Naive thymus-derived CD4-positive, alpha-beta T cell (primary cell): Measurements from ENCODE around the gene SLC6A7. TPM values are rescaled to one million over a fixed set of nuclear protein-coding genes. Genes with fewer than 3 reads are reported as not detected.

Source experiments
- ATAC-seq: fragments of 150-1000 bp; cut with Tn5 transposase; 2 replicates; pipeline ENCODE4 v1.10.0; 2021; ENCODE audit warnings: mild to moderate bottlenecking, moderate library complexity
- CTCF ChIA-PET: fragments of 350-600 bp; sonication (Branson Sonifier 250); formaldehyde crosslinking; loops from one replicate; lab custom pipeline; 2021; ENCODE audit warnings: antibody characterized with exemption; lab: Charles Lee
- POLR2A ChIA-PET: fragments of 350-600 bp; sonication (Branson Sonifier 250); formaldehyde crosslinking; loops from one replicate; lab custom pipeline; 2021; ENCODE audit warnings: antibody characterized with exemption, inconsistent platforms; lab: Charles Lee
- DNase-seq, 9 donors: peaks; one replicate each; pipeline versions ENCODE4 v3.0.0 to v3.0.0-alpha.2; 2020 to 2022; ENCODE audit warnings: mixed read lengths in 1 of 9
- H3K27ac ChIP-seq: one replicate; pipeline ENCODE4 v1.7.0; 2013; ENCODE audit warnings: mild to moderate bottlenecking, low read depth, low read length, moderate library complexity
- H3K27me3 ChIP-seq, 2 donors: one replicate each; pipeline ENCODE4 v1.7.0; 2013; ENCODE audit warnings: low read length in 2 of 2, mild to moderate bottlenecking in 2 of 2, moderate library complexity in 2 of 2; ENCODE audit not compliant: control insufficient read depth in 2 of 2, insufficient read depth in 2 of 2
- H3K36me3 ChIP-seq, 3 experiments: 1 replicate in 2 of 3; 2 replicates in 1 of 3; pipeline ENCODE4 v1.7.0; 2013; ENCODE audit warnings: low read length in 3 of 3, mild to moderate bottlenecking in 3 of 3, moderate library complexity in 1 of 3; ENCODE audit not compliant: insufficient read depth in 3 of 3, control insufficient read depth in 2 of 3
- H3K4me1 ChIP-seq, 2 donors: one replicate each; pipeline ENCODE4 v1.7.0; 2013; ENCODE audit warnings: low read length in 2 of 2, mild to moderate bottlenecking in 2 of 2, moderate library complexity in 1 of 2; ENCODE audit not compliant: control insufficient read depth in 2 of 2, insufficient read depth in 2 of 2
- H3K4me3 ChIP-seq: 2 replicates; pipeline ENCODE4 v1.7.0; 2013; ENCODE audit warnings: mild to moderate bottlenecking, low read length
- H3K9me3 ChIP-seq, 3 experiments: 1 replicate in 2 of 3; 2 replicates in 1 of 3; pipeline ENCODE4 v1.7.0; 2013; ENCODE audit warnings: low read length in 3 of 3; ENCODE audit not compliant: control insufficient read depth in 2 of 3
- H3K27ac Mint-ChIP-seq, 9 donors: one replicate each; pipeline ENCODE4 v1.8.0; 2020 to 2022; ENCODE audit warnings: mixed read lengths in 9 of 9, mild to moderate bottlenecking in 8 of 9, moderate library complexity in 5 of 9, inconsistent platforms in 2 of 9
- H3K27me3 Mint-ChIP-seq, 5 donors: one replicate each; pipeline ENCODE4 v1.8.0; 2021 to 2022; ENCODE audit warnings: mixed read lengths in 5 of 5, mild to moderate bottlenecking in 1 of 5
- H3K36me3 Mint-ChIP-seq, 5 donors: one replicate each; pipeline ENCODE4 v1.8.0; 2020 to 2022; ENCODE audit warnings: mixed read lengths in 5 of 5, mild to moderate bottlenecking in 3 of 5, inconsistent platforms in 1 of 5
- H3K4me1 Mint-ChIP-seq, 7 donors: one replicate each; pipeline ENCODE4 v1.8.0; 2020 to 2022; ENCODE audit warnings: mixed read lengths in 7 of 7, mild to moderate bottlenecking in 3 of 7, inconsistent platforms in 1 of 7
- H3K4me3 Mint-ChIP-seq, 10 donors: one replicate each; pipeline ENCODE4 v1.8.0; 2020 to 2022; ENCODE audit warnings: mild to moderate bottlenecking in 10 of 10, mixed read lengths in 10 of 10, moderate library complexity in 6 of 10, inconsistent platforms in 2 of 10
- H3K9me3 Mint-ChIP-seq, 11 donors: one replicate each; pipeline ENCODE4 v1.8.0; 2020 to 2022; ENCODE audit warnings: mixed read lengths in 11 of 11, mild to moderate bottlenecking in 4 of 11, inconsistent platforms in 1 of 11, moderate library complexity in 1 of 11
- intact Hi-C, 2 donors: fragments of 100-400 bp; cut with micrococcal nuclease; formaldehyde crosslinking; loops; one replicate each; pipeline ENCODE4 v1.15.1; 2023
- polyA plus RNA-seq, 2 donors: library from polyadenylated mRNA; unstranded; fragments of 300-500 nt; fragmentation: Illumina TruSeq; gene quantifications; one replicate each; pipeline ENCODE4 v1.2.3, GENCODE V29; 2021
- total RNA-seq, 6 experiments: library from RNA in 5 of 6; stranded (reverse) in 5 of 6; gene quantifications; 1 replicate in 5 of 6; 2 replicates in 1 of 6; pipeline ENCODE4 v1.2.3 and lab custom pipeline; 2021 to 2026

Gene SLC6A7
- total and polyA plus RNA-seq, 7 experiments from 2014 or later = not detected

DNA sequence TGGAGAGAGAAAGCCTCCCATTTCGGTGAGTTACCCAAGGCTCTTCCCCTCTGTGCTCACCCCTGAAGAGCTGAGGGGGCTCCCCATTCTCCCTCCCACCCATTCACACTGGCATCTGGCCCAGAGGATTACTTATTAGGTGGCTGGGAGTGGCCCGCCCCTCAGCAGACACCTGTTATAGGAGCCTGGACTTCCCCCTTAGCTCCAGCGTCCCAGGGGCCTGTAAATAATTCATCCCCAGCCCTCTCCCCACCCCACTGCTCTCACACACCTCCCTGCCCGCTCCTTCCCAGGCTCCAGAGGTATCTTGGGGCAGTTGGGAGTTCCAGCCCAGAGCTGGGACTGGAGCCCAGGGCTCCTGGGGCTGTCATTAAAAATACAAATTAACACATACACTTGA lies 11.6 kb upstream of the SLC6A7 start:
- H3K4me1 Mint-ChIP-seq = peaks cover 0 to 3% (median 0%) of the 10 kb centered on the region in 7 donors
- ATAC-seq (no peak), DNase-seq (no peak)
- Histone ChIP-seq H3K4me3 (no peak overlapping the region), H3K27ac (no peak overlapping the region), H3K36me3 (no peaks in the 10 kb centered on the region), H3K9me3 (no peaks in the 10 kb centered on the region), H3K27me3 (no peaks in the 10 kb centered on the region), H3K4me1 (no peaks in the 10 kb centered on the region)
- POLR2A ChIA-PET = no interaction called here
- H3K27me3 Mint-ChIP-seq = peaks cover 5 to 15% (median 8%) of the 10 kb centered on the region in 5 donors
- no peak overlapping the region for H3K27ac Mint-ChIP-seq
- CTCF ChIA-PET = interaction anchor here (0.6 kb wide), 1 partner anchor 104 kb away, joined by 3 read pairs; no protein-coding TSS in a partner anchor
- no peak overlapping the region for H3K4me3 Mint-ChIP-seq
- intact Hi-C loops = no loop called here
- H3K36me3 Mint-ChIP-seq = no peaks in the 10 kb centered on the region
- H3K9me3 Mint-ChIP-seq = no peaks in the 10 kb centered on the region

DNA sequence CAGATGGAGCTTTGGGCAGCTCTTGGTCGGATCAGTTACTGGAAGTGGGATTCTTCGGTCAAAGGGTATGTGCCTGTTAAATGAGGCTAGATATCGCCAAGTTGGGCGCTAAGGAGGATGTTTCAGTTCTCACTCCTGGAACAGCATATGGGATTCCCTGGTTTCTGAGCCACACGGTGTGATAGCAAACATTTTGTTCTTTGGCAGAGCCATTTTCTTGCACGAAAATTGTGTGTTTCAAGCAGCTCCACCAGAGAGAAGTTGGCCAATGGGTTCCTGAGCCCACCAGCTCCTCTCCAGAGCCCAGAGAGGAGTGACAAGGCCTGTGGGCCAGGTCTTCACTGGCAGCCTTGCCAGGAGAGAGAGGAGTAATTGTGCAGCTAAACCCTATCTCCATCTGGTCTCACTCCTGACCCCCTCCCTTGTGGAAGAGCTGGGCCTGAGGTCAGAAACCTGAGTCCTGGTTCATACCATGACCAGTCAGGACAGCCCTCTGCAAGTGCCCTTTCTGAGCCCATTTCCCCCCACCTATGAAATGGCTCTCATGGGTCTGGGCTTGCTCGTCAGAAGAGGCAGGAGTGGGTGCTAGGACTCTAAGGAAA lies 10.7 kb upstream of the SLC6A7 start:
- no peak for ATAC-seq
- ChIA-PET CTCF (no interaction called here), POLR2A (no interaction called here)
- intact Hi-C loops = no loop called here
- no peak overlapping the region for H3K4me3 Mint-ChIP-seq
- H3K9me3 Mint-ChIP-seq = no peaks in the 10 kb centered on the region
- Histone ChIP-seq H3K4me3 (no peak overlapping the region), H3K9me3 (no peaks in the 10 kb centered on the region), H3K4me1 (no peaks in the 10 kb centered on the region), H3K36me3 (no peaks in the 10 kb centered on the region), H3K27me3 (no peaks in the 10 kb centered on the region), H3K27ac (no peak overlapping the region)
- peaks cover 0 to 3% (median 0%) of the 10 kb centered on the region in 7 donors for H3K4me1 Mint-ChIP-seq
- peaks cover 0 to 9% (median 3%) of the 10 kb centered on the region in 5 donors for H3K27me3 Mint-ChIP-seq
- no peaks in the 10 kb centered on the region for H3K36me3 Mint-ChIP-seq
- DNase-seq = no peak
- no peak overlapping the region for H3K27ac Mint-ChIP-seq

DNA sequence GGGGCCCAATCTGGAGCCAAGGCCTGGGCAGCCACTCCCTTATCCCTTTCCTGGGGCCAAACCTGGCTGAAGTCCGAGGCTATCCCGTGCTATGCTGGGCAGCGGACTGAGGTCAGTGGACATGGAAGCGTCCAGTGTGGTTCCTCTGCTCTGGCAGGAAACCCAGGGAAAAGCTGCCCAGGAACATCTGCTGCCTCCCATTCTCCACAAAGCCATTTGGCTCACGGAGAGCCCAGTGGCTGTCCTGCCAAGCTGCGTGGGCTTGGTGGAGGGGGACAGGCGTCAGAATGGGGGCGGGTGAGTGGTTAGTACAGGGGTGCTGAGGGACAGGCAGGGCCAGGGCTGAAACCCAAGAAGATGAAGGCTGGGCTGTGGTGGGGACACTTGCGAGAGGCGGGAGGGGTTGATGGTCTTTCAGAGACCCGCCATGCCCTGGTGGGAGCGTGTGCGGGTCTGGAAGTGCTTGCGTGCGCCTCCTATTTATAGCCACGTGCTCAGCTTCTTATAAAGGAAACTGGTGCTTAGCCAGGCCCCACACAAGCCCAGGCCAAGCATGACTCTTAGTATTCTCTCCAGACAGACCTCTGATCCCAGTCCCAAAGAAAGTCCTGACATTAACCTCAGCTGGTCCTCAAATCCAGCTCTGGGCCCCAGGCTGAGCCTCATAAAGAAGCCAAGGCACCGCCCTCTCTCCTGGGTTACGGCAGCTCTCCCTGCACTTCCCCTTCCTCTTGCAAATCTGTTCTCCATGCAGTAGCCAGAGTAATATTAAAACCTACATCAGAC lies 9.4 kb upstream of the SLC6A7 start:
- POLR2A ChIA-PET = no interaction called here
- no peaks in the 10 kb centered on the region for H3K36me3 ChIP-seq

DNA sequence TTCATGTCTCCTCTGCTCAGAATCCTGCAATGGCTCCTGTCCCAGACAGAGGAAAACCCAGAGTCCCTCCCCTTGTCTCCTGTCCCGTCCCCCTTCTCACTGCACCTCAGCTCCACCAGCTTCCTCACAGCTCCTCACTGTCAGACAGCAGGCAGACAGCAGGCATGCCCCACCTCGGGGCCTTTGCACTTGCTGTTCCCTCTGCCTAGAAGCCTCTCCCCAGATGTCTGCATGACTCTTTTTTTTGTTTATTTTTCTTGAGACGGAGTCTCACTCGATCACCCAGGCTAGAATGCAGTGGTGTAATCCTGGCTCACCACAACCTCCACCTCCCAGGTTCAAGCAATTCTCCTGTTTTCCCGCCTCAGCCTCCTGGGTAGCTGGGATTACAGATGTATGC lies 8.8 kb upstream of the SLC6A7 start:
- Histone ChIP-seq H3K27ac (no peak overlapping the region), H3K9me3 (no peaks in the 10 kb centered on the region), H3K4me1 (no peaks in the 10 kb centered on the region), H3K27me3 (no peaks in the 10 kb centered on the region), H3K4me3 (no peak overlapping the region), H3K36me3 (no peaks in the 10 kb centered on the region)
- intact Hi-C loops = no loop called here
- H3K27ac Mint-ChIP-seq = no peak overlapping the region
- no peaks in the 10 kb centered on the region for H3K36me3 Mint-ChIP-seq
- ChIA-PET CTCF (no interaction called here), POLR2A (no interaction called here)
- DNase-seq (no peak), ATAC-seq (no peak)
- H3K4me1 Mint-ChIP-seq = peaks cover 0 to 3% (median 0%) of the 10 kb centered on the region in 7 donors
- peaks cover 0 to 9% (median 0%) of the 10 kb centered on the region in 5 donors for H3K27me3 Mint-ChIP-seq
- no peaks in the 10 kb centered on the region for H3K9me3 Mint-ChIP-seq
- no peak overlapping the region for H3K4me3 Mint-ChIP-seq

More for the DNA sequence above, 9.4 kb upstream of the SLC6A7 start:
- DNase-seq = no peak
- H3K27me3 ChIP-seq = no peaks in the 10 kb centered on the region
- no peak overlapping the region for H3K27ac ChIP-seq
- intact Hi-C loops = no loop called here
- no peak overlapping the region for H3K4me3 Mint-ChIP-seq
- no peaks in the 10 kb centered on the region for H3K4me1 ChIP-seq
- ATAC-seq = no peak
- no peaks in the 10 kb centered on the region for H3K9me3 ChIP-seq
- H3K27me3 Mint-ChIP-seq = peaks cover 0 to 9% (median 0%) of the 10 kb centered on the region in 5 donors
- H3K4me1 Mint-ChIP-seq = peaks cover 0 to 5% (median 0%) of the 10 kb centered on the region in 7 donors
- CTCF ChIA-PET = no interaction called here
- no peaks in the 10 kb centered on the region for H3K9me3 Mint-ChIP-seq
- no peak overlapping the region for H3K27ac Mint-ChIP-seq
- no peak overlapping the region for H3K4me3 ChIP-seq
- H3K36me3 Mint-ChIP-seq = no peaks in the 10 kb centered on the region

DNA sequence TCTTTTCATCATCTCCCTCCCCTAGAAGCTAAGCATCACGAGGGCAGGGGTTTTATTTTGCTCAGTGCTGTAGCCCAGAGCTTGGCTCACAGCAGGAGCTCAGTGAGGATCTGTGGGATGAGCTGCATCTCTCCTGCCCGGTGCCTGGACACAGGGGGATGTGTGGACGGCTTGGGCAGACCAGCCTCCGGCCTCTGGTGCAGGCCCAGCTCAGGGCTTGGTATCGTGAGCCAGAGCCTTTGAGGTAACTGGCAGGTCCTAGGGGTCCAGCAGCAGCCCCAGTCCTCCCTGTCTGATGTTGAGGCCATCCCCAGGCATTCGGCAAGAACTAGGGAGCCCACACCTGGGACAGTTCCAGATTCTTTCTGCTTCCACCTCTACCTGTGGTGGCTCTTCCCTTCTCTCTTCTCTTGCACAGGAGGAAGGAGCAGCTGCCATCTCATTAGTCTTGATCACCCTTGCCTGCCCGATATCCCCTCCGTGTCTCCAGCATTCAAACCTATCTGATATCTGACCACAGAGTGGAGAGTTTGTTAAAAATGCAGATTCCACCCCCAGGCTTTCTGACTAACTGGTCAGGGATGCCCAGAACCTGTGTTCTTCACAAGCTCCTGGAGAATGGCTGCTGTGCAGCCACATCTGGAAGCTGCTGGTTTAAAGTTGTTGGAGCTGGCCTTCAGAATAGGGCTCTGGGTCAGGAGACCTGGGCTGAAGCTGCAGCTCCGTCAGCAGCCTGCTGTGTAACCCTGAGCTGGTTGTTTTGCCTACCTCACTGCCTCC lies 7.9 kb upstream of the SLC6A7 start:
- ChIA-PET CTCF (no interaction called here), POLR2A (no interaction called here)
- Mint-ChIP-seq H3K9me3 (no peaks in the 10 kb centered on the region), H3K4me3 (no peak overlapping the region), H3K27ac (no peak overlapping the region), H3K36me3 (no peaks in the 10 kb centered on the region), H3K4me1 (peaks cover 0 to 3% (median 0%) of the 10 kb centered on the region in 7 donors), H3K27me3 (peaks cover 0 to 9% (median 0%) of the 10 kb centered on the region in 5 donors)
- intact Hi-C loops = no loop called here
- Histone ChIP-seq H3K27me3 (no peaks in the 10 kb centered on the region), H3K9me3 (no peaks in the 10 kb centered on the region), H3K27ac (no peak overlapping the region), H3K4me1 (no peaks in the 10 kb centered on the region), H3K4me3 (no peak overlapping the region), H3K36me3 (no peaks in the 10 kb centered on the region)
- ATAC-seq (no peak), DNase-seq (no peak)

DNA sequence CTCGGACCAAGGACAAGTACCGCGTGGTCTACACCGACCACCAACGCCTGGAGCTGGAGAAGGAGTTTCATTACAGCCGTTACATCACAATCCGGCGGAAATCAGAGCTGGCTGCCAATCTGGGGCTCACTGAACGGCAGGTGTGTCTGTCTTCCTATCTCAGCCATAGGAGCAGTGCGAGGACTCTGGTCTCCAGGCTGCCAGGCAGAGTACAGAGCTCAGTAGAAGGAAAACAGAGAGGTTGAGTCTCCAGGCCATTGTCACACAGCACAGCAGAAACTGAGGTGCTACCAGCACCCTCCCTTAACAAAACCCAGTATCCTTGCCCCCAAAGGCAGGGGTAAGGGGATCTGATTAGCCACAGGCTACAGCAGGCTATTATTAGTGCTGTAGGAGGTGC lies 7.1 kb upstream of the SLC6A7 start:
- POLR2A ChIA-PET = no interaction called here
- Mint-ChIP-seq H3K4me1 (peaks cover 0 to 3% (median 0%) of the 10 kb centered on the region in 7 donors), H3K9me3 (no peaks in the 10 kb centered on the region), H3K36me3 (no peaks in the 10 kb centered on the region), H3K27me3 (peaks cover 0 to 12% (median 6%) of the 10 kb centered on the region in 5 donors), H3K27ac (no peak overlapping the region), H3K4me3 (no peak overlapping the region)
- Histone ChIP-seq H3K4me1 (no peaks in the 10 kb centered on the region), H3K27ac (no peak overlapping the region), H3K36me3 (no peaks in the 10 kb centered on the region), H3K27me3 (no peaks in the 10 kb centered on the region), H3K4me3 (no peak overlapping the region), H3K9me3 (no peaks in the 10 kb centered on the region)
- intact Hi-C loops = no loop called here
- no peak for ATAC-seq
- CTCF ChIA-PET = no interaction called here
- no peak for DNase-seq
